8988T (cell line): ENCODE measurements around the gene OBP2A.

Experiments
- DNase-seq: peaks from one replicate; pipeline ENCODE4 v3.0.0; 2011

The OBP2A gene

GRCh38 chr9:135555203-135555602 is 9.3 kb downstream of the OBP2A start:
- DNase-seq: no peak

GRCh38 chr9:135555910-135556309 is 10.0 kb downstream of the OBP2A start:
- no peak for DNase-seq

- no peak for DNase-seq
Measured at GRCh38 chr9:135559606-135560005, 13.7 kb downstream of the OBP2A start.

GRCh38 chr9:135561391-135562234 is 15.7 kb downstream of the OBP2A start, which contains the start of gene PAEP:
PAEP (plus strand) TSS chr9:135561756.
- DNase-seq: no peak

- no peak for DNase-seq
Measured at GRCh38 chr9:135562235-135562745, 16.4 kb downstream of the OBP2A start.

- DNase-seq: no peak
Measured at GRCh38 chr9:135563039-135563476, 17.1 kb downstream of the OBP2A start.

- DNase-seq: no peak
Measured at GRCh38 chr9:135563858-135564257, 17.9 kb downstream of the OBP2A start.

GRCh38 chr9:135565141-135565628 is 19.3 kb downstream of the OBP2A start:
- DNase-seq: no peak

GRCh38 chr9:135565636-135566035 is 19.7 kb downstream of the OBP2A start:
- DNase-seq: no peak

DNA sequence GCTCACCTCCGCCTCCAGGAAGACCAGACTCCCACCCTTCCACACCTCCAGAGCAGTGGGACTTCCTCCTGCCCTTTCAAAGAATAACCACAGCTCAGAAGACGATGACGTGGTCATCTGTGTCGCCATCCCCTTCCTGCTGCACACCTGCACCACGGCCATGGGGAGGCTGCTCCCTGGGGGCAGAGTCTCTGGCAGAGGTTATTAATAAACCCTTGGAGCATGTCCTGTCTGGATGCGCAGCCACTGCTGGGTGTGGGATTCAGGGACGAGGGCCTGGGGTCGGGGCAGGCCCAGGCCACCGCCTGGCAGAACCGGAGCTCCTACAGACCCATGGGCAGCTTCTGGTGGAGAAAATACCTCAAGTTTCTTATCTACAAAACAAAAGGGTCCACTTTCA is 20.6 kb downstream of the OBP2A start:
- no peak for DNase-seq

DNA sequence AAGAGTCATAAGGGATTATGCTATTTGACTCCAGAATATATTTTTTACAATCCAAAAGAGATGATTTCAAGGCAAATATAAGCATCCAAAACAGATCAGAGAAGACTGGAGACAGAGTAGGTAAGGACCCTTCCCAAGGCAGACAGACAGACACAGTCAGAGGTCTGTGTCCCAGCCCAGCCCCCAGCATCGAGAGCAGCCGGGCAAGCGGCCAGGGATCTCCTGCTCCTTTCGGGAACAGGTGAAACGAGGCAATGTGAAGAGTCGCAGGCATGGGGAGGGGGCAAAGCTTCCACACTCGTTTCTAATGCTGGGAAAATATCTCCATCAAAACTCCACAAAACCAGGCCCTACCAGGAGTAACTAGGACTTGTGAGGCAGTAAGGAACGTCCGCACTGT is 21.4 kb downstream of the OBP2A start:
- no peak for DNase-seq

DNA sequence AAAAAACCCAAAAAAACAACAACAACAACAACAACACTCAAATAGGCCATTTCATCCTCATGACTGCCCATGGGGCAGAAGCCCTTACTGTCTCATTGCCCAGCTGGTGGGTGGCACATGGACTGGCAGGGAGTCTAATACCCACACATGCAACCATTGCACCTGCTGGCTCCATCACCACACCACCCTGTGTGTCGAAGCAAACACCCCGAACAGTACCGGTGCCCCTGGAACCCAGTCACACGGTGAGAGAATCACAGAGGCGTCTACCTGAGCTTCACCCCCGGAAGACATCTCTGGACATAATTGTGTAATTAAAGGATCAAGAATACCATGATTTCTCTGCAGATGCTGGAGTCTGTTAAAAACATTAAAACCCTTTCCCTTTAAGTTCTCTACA is 22.1 kb downstream of the OBP2A start:
- no peak for DNase-seq

GRCh38 chr9:135570456-135570855 is 24.5 kb downstream of the OBP2A start:
- no peak for DNase-seq

GRCh38 chr9:135572233-135572632 is 26.3 kb downstream of the OBP2A start:
- DNase-seq: no peak

DNA sequence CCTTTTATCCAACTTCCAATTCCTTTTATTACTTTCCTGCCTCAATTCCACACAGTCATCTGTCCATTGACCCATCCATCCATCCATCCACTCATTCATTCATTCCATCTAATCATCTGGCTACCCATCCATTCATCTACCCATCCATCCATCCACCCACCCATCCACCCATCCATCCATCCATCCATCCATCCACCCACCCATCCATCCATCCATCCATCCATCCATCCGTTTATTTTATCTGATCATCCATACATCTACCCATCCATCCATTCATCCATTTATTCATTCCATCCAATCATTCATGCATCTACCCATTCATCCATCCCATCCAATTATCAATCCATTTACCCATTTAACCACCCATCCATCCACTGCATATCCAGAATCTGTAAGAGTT is 27.2 kb downstream of the OBP2A start:
- no peak for DNase-seq

GRCh38 chr9:135574331-135574730 is 28.4 kb downstream of the OBP2A start:
- DNase-seq: no peak

DNA sequence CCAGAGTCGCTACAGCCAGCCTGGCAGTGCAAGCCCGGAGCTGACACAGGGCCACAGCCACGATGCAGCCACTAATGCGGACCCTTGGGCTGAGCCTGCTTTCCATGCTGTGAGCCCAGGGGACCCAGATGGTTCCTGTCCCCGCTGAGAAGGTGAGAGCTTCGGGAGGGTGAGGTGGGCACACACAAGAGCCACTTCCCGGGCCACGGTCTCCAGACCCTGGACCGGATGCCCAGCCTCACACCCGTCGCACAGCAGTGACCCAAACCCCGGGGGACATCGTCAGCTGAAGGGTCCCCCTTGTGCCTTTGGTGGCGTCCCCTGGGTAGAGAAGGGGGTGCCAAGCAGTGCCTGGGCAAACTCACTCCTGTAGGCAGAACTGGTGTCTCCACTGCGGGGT is 29.0 kb downstream of the OBP2A start:
- no peak for DNase-seq

DNA sequence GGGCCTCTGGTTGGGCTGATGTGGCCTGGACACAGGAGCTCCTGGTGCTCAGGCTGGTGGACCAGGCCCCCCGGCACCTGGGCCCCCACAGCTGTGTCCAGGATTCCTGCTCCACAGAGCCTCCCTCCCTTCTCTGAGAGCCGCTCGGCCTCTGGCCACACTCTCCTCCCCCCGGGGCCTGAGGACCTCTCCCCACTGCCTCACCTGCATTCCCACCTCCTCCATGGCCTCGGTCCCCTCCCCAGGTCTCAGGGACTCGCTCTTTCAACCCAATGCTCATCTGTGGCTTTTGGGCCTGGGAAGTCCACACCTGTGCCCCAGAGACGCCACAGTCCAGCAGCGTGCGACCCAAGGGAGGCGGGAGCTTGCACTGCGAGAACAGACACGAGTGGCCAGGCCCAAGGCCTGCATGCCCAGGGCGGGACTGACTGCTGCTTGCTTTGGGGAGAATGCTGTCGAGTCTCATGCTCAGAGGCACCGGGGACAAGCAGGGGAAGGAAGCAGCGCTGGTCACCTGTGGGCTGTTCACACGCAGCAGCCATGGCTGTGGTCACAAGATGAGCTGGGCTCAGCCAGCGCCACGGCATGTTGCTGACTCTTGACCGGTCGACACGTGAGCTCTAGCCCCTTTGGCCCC is 30.2 kb downstream of the OBP2A start:
- no peak for DNase-seq

- DNase-seq: no peak
Measured at GRCh38 chr9:135577256-135577655, 31.3 kb downstream of the OBP2A start.

DNA sequence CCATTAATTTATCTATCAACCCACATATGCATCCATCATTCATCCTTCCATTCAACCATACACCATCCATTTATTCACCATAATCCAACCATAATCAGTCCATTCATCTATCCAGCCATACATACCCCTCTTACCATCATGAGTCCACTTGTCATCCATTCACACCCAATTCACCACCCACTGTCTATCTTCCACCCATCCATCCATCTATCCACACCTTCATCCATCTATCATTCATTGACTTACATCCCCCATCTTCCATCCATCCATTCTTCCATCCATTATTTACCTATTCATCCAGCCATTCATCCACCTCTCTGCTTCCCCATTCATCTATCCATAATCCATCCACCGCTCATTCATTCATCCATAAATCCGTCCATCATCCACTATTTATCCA is 33.4 kb downstream of the OBP2A start:
- no peak for DNase-seq

DNA sequence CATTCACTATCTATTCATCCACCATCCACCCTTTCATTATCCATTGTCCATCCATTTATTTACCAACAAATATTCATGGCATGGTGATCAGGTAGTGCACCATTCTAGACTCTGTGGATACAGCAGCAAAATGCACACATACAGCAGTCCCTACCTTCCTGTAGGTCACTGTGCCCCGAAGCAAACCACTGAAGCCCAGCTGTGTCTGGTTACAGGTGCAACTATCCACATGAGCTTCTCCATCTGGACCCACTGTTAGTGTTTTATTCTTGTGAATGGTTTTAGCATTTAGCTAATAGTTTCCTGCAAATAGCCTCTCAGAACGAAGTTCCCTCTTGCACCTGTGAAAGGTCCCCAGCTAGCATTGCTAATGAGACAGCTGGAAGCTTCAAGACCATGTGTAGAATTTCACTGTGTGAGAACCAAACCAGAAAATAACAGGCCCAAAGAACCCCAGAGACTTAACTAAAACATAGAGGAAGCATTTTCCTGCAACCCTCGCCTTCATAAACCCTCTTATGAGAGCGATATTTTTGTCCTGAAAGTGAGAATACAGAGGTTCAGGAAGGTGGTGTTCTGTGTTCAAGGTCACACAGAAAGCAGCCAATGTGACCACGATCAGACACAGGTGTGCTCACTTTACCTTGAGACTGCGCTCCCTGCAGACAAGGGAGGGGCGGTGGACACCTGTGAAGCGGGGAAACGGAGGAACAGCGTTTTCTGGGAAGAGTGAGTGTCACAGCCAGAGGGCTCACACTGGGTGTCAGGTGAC is 34.1 kb downstream of the OBP2A start:
- DNase-seq: no peak

DNA sequence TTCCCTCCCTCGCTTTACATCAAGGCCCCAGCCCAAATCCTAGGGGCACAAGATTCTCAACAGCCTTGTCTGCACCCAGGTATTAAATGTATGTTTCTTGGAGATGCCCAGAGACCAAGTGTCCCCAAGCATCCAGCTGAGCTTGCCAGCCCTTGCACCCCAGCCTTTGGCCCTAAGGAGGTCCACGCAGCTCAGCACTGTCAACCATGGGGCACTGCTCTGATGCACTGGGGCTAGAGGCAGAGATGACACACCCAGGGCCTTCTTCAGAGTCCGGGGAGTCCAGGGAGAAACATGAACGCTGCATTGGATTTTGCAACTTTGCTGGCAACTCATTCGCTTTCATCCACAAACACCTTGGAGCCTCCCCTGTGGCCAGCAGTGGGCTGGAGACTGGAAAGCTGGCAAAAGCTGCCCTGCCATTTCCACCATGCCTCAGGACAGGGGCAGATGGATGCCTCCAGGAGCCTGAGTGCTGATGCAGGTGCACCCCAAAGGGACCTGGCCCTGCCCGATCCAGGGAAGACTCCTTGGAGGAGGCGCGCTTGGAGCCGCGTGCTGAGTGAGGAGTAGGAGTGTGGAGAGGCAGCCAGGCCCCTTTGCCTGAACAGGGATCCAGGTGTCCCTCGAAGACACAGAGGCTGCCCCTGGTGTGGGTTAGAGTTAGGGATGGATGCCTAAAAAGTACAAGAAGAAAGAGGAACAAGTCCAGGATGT is 34.9 kb downstream of the OBP2A start:
- DNase-seq: no peak
